Activated CD8-positive, alpha-beta T cell treated with anti-CD3 and anti-CD28 coated beads, Interleukin-2, amount 10 ng/mL, durations not matched to agents 7 days and 5 days (primary cell): ENCODE data around the gene PDE6G. TPM values are rescaled to one million over a fixed set of nuclear protein-coding genes. Genes with fewer than 3 reads are reported as not detected.
"Not testable (repeated sequence)": the region's sequence is repeated elsewhere in the genome, so short reads cannot be mapped to it uniquely, and the experiment has no call there.

Source experiments
- ATAC-seq: fragments of 150-1000 bp; cut with Tn5 transposase; one replicate; pipeline ENCODE4 v1.10.0; 2021; ENCODE audit warnings: moderate library complexity
- CTCF ChIA-PET: fragments of 350-600 bp; sonication (Branson Sonifier 250); formaldehyde crosslinking; loops from one replicate; lab custom pipeline; 2021; ENCODE audit warnings: antibody characterized with exemption; lab: Charles Lee
- POLR2A ChIA-PET: fragments of 350-600 bp; sonication (Branson Sonifier 250); formaldehyde crosslinking; loops from one replicate; lab custom pipeline; 2021; ENCODE audit warnings: antibody characterized with exemption; lab: Charles Lee
- DNase-seq: peaks from one replicate; pipeline ENCODE4 v3.0.0-alpha.2; 2020
- H3K27ac Mint-ChIP-seq: one replicate; pipeline ENCODE4 v1.8.0; 2021; ENCODE audit warnings: mild to moderate bottlenecking, mixed read lengths
- H3K27me3 Mint-ChIP-seq: one replicate; pipeline ENCODE4 v1.8.0; 2021; ENCODE audit warnings: low read depth, mixed read lengths
- H3K36me3 Mint-ChIP-seq: one replicate; pipeline ENCODE4 v1.8.0; 2021; ENCODE audit warnings: low read depth, mixed read lengths
- H3K4me1 Mint-ChIP-seq: one replicate; pipeline ENCODE4 v1.8.0; 2021; ENCODE audit warnings: low read depth, mixed read lengths
- H3K4me3 Mint-ChIP-seq: one replicate; pipeline ENCODE4 v1.8.0; 2021; ENCODE audit warnings: mild to moderate bottlenecking, mixed read lengths
- H3K9me3 Mint-ChIP-seq: one replicate; pipeline ENCODE4 v1.8.0; 2022; ENCODE audit warnings: mixed read lengths; ENCODE audit not compliant: insufficient read depth
- total RNA-seq, 2 experiments: library from RNA; stranded (reverse); gene quantifications; one replicate each; pipeline ENCODE4 v1.2.3, GENCODE V29; 2021

PDE6G gene
- total RNA-seq, 2 experiments from 2014 or later: 76.5 to 80.3 TPM

DNA sequence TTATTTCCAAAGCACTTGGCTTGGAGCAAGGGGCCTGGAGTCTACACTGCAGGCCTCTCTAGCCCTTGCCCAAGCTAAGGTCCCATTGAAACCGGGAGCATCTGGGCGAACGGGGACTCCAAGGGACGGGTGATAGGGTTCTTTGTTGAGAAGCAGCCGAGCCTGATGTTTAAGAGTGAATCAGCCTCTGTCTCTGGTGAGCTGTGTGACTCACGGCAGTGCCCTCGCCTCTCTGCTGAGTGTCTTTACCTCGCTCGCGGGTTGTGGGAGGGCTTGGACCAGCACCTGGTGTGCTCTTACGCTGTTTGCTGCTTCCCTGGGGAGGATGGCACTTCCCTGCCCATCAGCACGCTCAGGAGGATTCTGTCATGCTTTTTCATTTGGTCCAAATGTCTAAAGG lies 28.8 kb upstream of the PDE6G start:
- Mint-ChIP-seq H3K36me3 (peaks cover 53% of the 10 kb centered on the region), H3K9me3 (no peaks in the 10 kb centered on the region), H3K4me1 (peaks cover 37% of the 10 kb centered on the region), H3K27ac (peak overlapping the region; percentile 77), H3K4me3 (peak overlapping the region; percentile 88), H3K27me3 (no peaks in the 10 kb centered on the region)
- ChIA-PET POLR2A (interaction anchor here (0.6 to 4.7 kb wide), 3 partner anchors 18 to 360 kb away, joined by 8 to 50 read pairs (median 18); partner anchors contain the start of genes CCDC137, MRPL12 and OXLD1), CTCF (interaction anchor here (2.2 kb wide), 1 partner anchor 18 kb away, joined by 12 read pairs; the partner anchor contains the start of gene MRPL12)
- ATAC-seq (no peak), DNase-seq (peak; percentile 42)

DNA sequence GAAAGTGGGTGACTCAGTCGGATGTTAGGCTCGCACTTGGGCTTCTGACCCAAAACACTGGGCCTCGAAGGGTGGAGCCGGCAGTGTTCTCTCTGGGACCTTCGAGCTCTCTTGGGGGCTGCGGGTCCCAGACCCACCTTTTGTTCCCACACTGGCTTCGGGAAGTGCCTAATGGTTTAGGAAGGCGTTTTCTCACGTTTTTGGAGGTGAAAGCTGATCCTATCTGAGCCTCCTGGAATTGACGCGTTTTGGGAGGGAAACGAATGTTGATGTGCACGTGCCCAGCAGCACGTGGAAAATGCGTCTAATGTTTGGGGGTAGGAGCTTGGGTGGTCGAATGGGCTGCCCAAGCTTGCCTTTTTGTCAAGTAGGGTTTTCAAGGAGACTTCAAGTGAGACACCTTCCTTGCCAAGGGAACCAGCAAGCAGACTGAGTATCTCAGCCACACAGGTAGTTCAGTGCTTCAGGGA lies 28.1 kb upstream of the PDE6G start:
- H3K27ac Mint-ChIP-seq: peak overlapping the region; percentile 77
- POLR2A ChIA-PET: interaction anchor here (1.2 to 4.7 kb wide), 4 partner anchors 9 to 27 kb away, joined by 4 to 50 read pairs (median 11); partner anchors contain the start of genes CCDC137, MRPL12 and OXLD1
- peaks cover 47% of the 10 kb centered on the region for H3K36me3 Mint-ChIP-seq
- H3K9me3 Mint-ChIP-seq: no peaks in the 10 kb centered on the region
- no peaks in the 10 kb centered on the region for H3K27me3 Mint-ChIP-seq
- CTCF ChIA-PET: interaction anchor here (1.3 to 2.2 kb wide), 3 partner anchors 9 to 78 kb away, joined by 3 to 12 read pairs (median 3); partner anchors contain the start of gene MRPL12
- DNase-seq: peak; percentile 33
- H3K4me1 Mint-ChIP-seq: peaks cover 34% of the 10 kb centered on the region
- ATAC-seq: no peak
- H3K4me3 Mint-ChIP-seq: peak overlapping the region; percentile 88

DNA sequence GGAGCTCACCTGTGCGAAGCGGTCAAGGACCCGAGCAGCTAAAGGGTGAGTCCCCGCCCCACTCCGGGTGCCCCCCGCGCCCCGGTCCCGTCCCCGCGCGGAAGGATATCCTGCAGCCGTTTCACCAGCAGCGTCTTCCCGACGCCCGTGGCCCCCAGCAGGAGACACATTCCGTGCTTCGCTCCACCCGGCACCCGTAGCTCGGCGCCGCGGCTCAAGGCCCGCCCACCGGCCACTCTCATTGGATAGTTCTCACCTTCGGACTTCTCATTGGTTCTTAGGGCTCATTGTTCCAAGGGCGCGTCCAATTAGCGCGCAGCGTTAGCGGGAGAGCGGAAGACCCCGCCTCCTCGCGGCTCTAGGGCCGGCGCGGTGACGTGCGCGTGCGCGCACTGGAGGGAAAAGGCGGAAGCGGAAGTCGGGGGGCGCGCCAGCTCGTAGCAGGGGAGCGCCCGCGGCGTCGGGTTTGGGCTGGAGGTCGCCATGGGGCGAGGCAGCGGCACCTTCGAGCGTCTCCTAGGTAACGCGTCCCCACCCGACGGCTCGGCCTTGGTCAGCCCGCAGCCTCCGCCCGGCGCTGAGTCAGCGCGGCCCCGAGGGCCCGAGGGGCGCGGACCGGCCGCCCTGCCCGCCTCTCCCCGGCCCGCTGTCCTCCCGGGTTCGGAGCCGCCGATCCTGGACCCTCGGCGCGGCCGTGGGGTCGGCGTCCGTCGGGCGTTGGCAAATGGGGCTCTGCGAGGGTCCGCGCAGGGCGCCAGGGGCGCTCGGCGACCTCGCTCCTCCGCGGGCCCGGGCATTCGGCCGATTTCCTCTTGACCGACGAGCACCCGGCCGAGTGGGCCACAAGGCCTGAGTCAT lies 27.5 kb upstream of the PDE6G start, which contains the start of the genes ARL16 and HGS:
TSS of gene ARL16 (minus strand) at position 214 of the 858 bp plus-strand sequence. CDS start at position 170, 44 bp downstream.
TSS of gene HGS (plus strand) at position 428 of the 858 bp plus-strand sequence. CDS start at position 484, 56 bp downstream.
- H3K9me3 Mint-ChIP-seq: no peaks in the 10 kb centered on the region
- no peaks in the 10 kb centered on the region for H3K27me3 Mint-ChIP-seq
- ChIA-PET POLR2A (interaction anchor here (0.6 to 4.7 kb wide), 10 partner anchors 10 to 141 kb away, joined by 3 to 50 read pairs (median 4); partner anchors contain the start of genes CCDC137, MRPL12 and OXLD1), CTCF (interaction anchor here (0.8 to 2.2 kb wide), 6 partner anchors 10 to 171 kb away, joined by 3 to 12 read pairs (median 3); partner anchors contain the start of gene MRPL12)
- ATAC-seq: peak; percentile 99
- H3K4me1 Mint-ChIP-seq: peaks cover 34% of the 10 kb centered on the region
- H3K4me3 Mint-ChIP-seq: peak within 1 kb of the TSS; percentile 88
- peaks cover 41% of the 10 kb centered on the region for H3K36me3 Mint-ChIP-seq
- peak within 1 kb of the TSS; percentile 90 for H3K27ac Mint-ChIP-seq
- peak; percentile 98 for DNase-seq

DNA sequence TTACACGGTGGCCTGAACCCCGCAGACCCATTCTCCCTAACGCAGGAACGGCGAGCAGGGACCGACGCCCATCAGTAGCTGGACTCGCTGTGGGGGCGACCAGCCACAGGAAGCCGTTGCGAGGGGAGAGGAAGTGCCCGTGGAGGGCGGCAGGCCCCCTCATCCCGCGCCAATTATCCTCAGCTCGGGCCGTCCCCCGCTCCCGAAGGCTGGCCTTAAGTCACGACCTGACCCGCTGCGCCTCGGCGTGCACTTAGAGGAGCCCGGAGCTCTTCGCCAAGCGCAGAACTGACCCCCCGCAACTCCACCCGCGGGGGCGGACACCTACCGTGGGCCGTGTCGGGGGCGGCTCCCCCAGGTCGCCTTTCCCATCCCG lies 26.9 kb upstream of the PDE6G start:
- H3K4me1 Mint-ChIP-seq: peaks cover 34% of the 10 kb centered on the region
- POLR2A ChIA-PET: interaction anchor here (0.6 to 4.7 kb wide), 9 partner anchors 9 to 140 kb away, joined by 3 to 50 read pairs (median 4); partner anchors contain the start of genes CCDC137, MRPL12 and OXLD1
- ATAC-seq (no peak), DNase-seq (no peak)
- H3K27ac Mint-ChIP-seq: peak overlapping the region; percentile 83
- H3K36me3 Mint-ChIP-seq: peaks cover 35% of the 10 kb centered on the region
- H3K9me3 Mint-ChIP-seq: no peaks in the 10 kb centered on the region
- H3K27me3 Mint-ChIP-seq: no peaks in the 10 kb centered on the region
- peak overlapping the region; percentile 88 for H3K4me3 Mint-ChIP-seq
- CTCF ChIA-PET: interaction anchor here (0.8 to 2.2 kb wide), 6 partner anchors 11 to 171 kb away, joined by 3 to 12 read pairs (median 3); partner anchors contain the start of gene MRPL12

DNA sequence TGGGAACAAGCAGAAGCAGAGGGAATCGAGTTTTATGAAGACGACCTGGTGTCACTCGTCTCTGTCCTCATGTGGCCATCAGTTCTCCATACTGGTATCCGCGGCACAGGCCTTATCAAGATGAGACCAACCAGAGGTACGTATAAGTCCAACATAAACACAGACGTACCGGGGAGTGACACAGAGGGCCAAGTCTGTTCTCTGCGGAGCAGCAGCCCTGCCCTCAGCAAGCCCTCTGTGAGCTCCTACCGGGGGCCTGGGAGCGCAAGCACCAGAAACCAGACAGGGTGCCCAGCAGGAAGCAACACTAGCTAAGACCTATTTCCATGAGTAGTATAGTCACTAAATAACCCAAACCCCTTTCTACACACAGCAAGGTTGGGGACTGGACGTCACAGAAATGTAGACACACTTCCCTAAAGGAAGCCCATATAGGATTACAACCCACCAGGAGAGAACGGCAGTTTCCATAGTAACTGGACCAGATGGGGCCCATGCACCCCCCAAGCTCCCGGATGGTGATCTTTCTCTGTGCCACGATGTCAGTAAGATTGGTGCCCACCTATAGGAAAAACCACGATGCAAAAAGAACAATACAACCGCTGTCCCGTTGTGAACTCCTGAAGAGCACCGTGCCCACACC lies 26.3 kb upstream of the PDE6G start:
- Mint-ChIP-seq H3K4me1 (peaks cover 34% of the 10 kb centered on the region), H3K27ac (peak overlapping the region; percentile 83), H3K4me3 (peak overlapping the region; percentile 88), H3K27me3 (no peaks in the 10 kb centered on the region), H3K9me3 (no peaks in the 10 kb centered on the region), H3K36me3 (peaks cover 35% of the 10 kb centered on the region)
- CTCF ChIA-PET: interaction anchor here (1.0 kb wide), 1 partner anchor 12 kb away, joined by 3 read pairs; no protein-coding TSS in a partner anchor
- DNase-seq (no peak), ATAC-seq (no peak)
- POLR2A ChIA-PET: interaction anchor here (0.6 to 4.7 kb wide), 7 partner anchors 9 to 24 kb away, joined by 3 to 50 read pairs (median 4); partner anchors contain the start of genes CCDC137, MRPL12 and OXLD1

DNA sequence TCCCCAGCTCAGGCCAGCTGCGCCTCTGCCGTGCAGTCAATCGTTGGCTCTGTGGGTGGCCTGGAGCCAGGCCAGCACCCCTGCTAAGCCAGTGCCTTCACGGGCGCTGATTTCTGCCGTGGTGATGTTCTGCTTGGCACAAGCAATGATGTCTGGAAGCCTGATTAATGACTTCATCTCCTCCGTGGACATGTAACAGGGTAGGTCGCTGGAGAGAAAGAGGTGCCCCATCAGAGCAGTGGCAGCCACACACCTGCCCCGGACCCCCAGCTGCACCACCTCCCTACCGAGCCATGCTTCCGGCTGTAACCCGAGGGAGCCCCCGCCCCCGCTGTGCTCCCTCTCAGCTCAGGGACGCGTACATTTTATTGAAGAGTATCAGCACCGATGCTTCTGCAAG lies 25.3 kb upstream of the PDE6G start:
- no peak for ATAC-seq
- H3K27me3 Mint-ChIP-seq: no peaks in the 10 kb centered on the region
- H3K9me3 Mint-ChIP-seq: no peaks in the 10 kb centered on the region
- H3K36me3 Mint-ChIP-seq: peaks cover 26% of the 10 kb centered on the region
- no peak overlapping the region for H3K27ac Mint-ChIP-seq
- POLR2A ChIA-PET: interaction anchor here (4.7 kb wide), 1 partner anchor 22 kb away, joined by 50 read pairs; the partner anchor contains the start of gene MRPL12
- CTCF ChIA-PET: no interaction called here
- H3K4me3 Mint-ChIP-seq: no peak overlapping the region
- no peak for DNase-seq
- H3K4me1 Mint-ChIP-seq: peaks cover 34% of the 10 kb centered on the region

DNA sequence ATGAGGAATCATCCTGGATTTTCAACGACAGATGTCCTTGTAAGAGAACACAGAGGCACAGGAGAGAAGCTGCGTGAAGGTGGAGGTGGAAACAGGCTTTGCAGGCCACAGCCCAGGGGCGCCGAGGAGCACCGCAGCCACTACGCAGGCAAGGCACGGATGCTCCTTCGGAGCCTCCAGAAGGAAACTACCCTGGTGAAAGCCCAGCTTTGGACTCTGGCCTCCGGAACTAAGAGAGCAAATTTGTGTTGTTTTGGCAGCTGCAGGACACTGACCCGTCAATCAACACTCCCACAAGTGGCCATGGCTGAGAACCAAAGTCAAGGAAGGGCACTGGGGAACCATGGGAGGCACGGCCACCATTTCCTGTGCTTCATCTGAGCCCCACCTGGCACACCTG lies 23.8 kb upstream of the PDE6G start:
- Mint-ChIP-seq H3K4me3 (no peak overlapping the region), H3K36me3 (peaks cover 14% of the 10 kb centered on the region), H3K9me3 (no peaks in the 10 kb centered on the region), H3K27me3 (no peaks in the 10 kb centered on the region), H3K4me1 (peaks cover 26% of the 10 kb centered on the region), H3K27ac (no peak overlapping the region)
- POLR2A ChIA-PET: interaction anchor here (1.0 kb wide), 1 partner anchor 22 kb away, joined by 3 read pairs; no protein-coding TSS in a partner anchor
- ATAC-seq: no peak
- CTCF ChIA-PET: no interaction called here
- no peak for DNase-seq

DNA sequence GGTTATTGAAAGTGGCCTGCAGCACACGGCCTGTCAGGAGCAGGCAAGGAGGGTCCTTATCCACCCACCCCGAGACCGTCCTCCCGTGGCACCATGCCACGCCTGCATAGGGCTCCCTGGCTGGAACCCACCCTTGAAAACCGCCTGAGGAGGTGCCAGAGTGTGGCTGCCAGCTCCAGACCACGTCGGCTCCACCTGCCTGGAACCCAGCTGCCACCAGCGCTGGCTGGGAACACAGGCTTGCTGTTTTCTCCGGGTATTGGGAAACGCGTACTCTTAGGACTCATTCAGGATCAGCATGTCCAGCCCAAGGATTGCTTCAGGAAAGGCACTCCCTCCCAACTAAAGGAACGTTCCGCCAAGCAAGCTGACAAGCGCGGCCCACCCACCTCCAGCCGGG lies 20.6 kb upstream of the PDE6G start:
- Mint-ChIP-seq H3K36me3 (peaks cover 25% of the 10 kb centered on the region), H3K9me3 (no peaks in the 10 kb centered on the region), H3K27me3 (no peaks in the 10 kb centered on the region), H3K27ac (no peak overlapping the region), H3K4me1 (peaks cover 10% of the 10 kb centered on the region), H3K4me3 (no peak overlapping the region)
- CTCF ChIA-PET: no interaction called here
- POLR2A ChIA-PET: interaction anchor here (1.0 kb wide), 1 partner anchor 26 kb away, joined by 4 read pairs; the partner anchor contains the start of gene MRPL12
- DNase-seq (no peak), ATAC-seq (no peak)

DNA sequence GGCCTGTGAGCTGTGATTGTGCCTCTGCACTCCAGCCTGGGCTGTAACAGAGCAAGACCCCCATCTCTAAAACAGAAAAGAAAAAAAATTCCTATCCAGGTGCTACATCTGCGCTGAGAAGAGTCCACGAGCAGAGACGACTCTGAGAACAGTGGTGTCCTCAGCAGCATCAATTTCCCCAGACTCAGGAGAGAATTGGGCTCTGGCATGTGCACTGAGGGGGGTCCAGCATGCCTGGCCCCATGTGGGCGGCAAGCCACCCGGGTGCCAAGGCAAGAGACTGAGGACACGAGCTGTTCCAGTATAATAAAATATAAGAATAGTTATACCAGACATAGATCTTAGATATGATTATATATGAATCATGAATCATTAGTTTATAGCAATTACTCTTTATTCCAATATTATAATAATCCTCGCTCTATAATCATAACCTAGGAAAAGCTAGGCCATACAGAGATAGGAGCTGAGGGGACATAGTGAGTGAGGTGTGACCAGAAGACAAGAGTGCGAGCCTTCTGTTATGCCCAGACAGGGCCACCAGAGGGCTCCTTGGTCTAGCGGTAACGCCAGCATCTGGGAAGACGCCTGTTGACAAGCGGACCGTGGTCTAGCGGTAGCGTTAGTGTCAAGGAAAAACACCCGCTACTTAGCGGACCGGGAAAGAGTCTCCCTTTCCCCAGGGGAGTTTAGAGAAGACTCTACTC lies 19.3 kb upstream of the PDE6G start:
- ATAC-seq, H3K4me1 Mint-ChIP-seq, H3K27ac Mint-ChIP-seq, H3K9me3 Mint-ChIP-seq, H3K4me3 Mint-ChIP-seq, H3K27me3 Mint-ChIP-seq: not testable (repeated sequence)
- peaks cover 28% of the 10 kb centered on the region for H3K36me3 Mint-ChIP-seq
- CTCF ChIA-PET: interaction anchor here (0.6 to 1.4 kb wide), 4 partner anchors 10 to 49 kb away, joined by 3 to 7 read pairs (median 4); partner anchors contain the start of gene MRPL12
- POLR2A ChIA-PET: interaction anchor here (0.8 to 0.9 kb wide), 2 partner anchors 10 to 28 kb away, joined by 3 to 5 read pairs; partner anchors contain the start of gene MRPL12
- peak; percentile 46 for DNase-seq

DNA sequence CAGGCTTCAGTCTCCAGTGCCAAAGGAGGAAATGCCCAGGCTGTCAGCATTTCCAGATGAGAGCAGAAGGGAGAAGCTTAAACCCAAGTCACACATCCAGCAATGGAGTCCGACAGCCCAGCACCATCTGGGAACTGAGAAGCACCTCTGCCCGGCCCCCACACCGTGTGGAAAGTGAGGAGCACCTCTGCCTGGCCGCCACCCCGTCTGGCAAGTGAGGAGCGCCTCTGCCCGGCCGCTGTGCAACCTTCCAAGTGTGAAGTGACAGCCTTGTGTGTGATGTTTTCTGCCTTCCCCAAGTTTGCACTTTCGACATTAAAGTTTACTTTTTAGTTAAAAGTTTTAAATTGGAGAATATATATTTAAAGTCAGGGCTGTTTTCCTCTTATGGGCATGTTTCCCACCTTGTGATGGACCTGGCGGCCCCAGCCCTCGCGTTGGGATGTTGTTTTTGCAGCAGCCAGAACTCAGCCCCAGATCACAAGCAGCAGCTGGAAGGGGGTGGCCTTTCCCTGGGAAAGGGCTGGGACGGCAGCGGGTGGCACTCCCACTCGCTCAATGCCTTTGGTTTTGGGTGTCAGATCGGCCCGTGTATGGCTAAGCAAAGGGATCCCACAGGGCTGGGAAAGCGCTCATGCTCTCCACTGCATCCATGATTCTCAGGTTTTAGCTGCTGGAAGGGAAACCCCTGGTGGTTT lies 17.4 kb upstream of the PDE6G start:
- H3K4me1 Mint-ChIP-seq: peaks cover 12% of the 10 kb centered on the region
- no peaks in the 10 kb centered on the region for H3K27me3 Mint-ChIP-seq
- no peak overlapping the region for H3K27ac Mint-ChIP-seq
- ChIA-PET CTCF (no interaction called here), POLR2A (interaction anchor here (0.7 to 1.2 kb wide), 2 partner anchors 10 to 349 kb away, joined by 3 read pairs; partner anchors contain the start of genes ARL16, CENPX and HGS)
- no peak overlapping the region for H3K4me3 Mint-ChIP-seq
- ATAC-seq (no peak), DNase-seq (no peak)
- H3K9me3 Mint-ChIP-seq: no peaks in the 10 kb centered on the region
- H3K36me3 Mint-ChIP-seq: peaks cover 39% of the 10 kb centered on the region
